Measurements from ENCODE around the gene GNPTG. TPM values are rescaled to one million over a fixed set of nuclear protein-coding genes. Genes with fewer than 3 reads are reported as not detected.
A peak's percentile ranks its signal among the peaks of the same experiment; 100 is the strongest.

GNPTG gene
- total RNA-seq, 1 donor from 2014 or later: 55.6 TPM

GRCh38 chr16:1312467-1312816 is 39.3 kb upstream of the GNPTG start:
- Mint-ChIP-seq H3K36me3 (peaks cover 7% of the 10 kb centered on the region), H3K4me3 (peak overlapping the region; percentile 73), H3K27me3 (no peaks in the 10 kb centered on the region), H3K27ac (no peak overlapping the region), H3K9me3 (no peaks in the 10 kb centered on the region), H3K4me1 (ENCODE audit: unreplicated experiment) (no peaks in the 10 kb centered on the region)
- TF ChIP-seq CTCF (conservative IDR thresholded peaks at IDR 0.05): no peak
- DNase-seq (ENCODE audit: extremely low spot score, unreplicated experiment): no peak

- H3K27ac Mint-ChIP-seq: peak overlapping the region; percentile 73
- peaks cover 7% of the 10 kb centered on the region for H3K36me3 Mint-ChIP-seq
- no peaks in the 10 kb centered on the region for H3K9me3 Mint-ChIP-seq
- no peaks in the 10 kb centered on the region for H3K4me1 Mint-ChIP-seq (ENCODE audit: unreplicated experiment)
- peak overlapping the region; percentile 73 for H3K4me3 Mint-ChIP-seq
- no peak for DNase-seq (ENCODE audit: extremely low spot score, unreplicated experiment)
- H3K27me3 Mint-ChIP-seq: no peaks in the 10 kb centered on the region
- no peak for TF ChIP-seq CTCF (conservative IDR thresholded peaks at IDR 0.05)
These were observed 38.8 kb upstream of the GNPTG start for GRCh38 chr16:1312903-1313302.

GRCh38 chr16:1313721-1314369 is 37.9 kb upstream of the GNPTG start:
- no peaks in the 10 kb centered on the region for H3K27me3 Mint-ChIP-seq
- no peak overlapping the region for H3K27ac Mint-ChIP-seq
- peaks cover 11% of the 10 kb centered on the region for H3K36me3 Mint-ChIP-seq
- DNase-seq (ENCODE audit: extremely low spot score, unreplicated experiment): no peak
- no peaks in the 10 kb centered on the region for H3K9me3 Mint-ChIP-seq
- no peak for TF ChIP-seq CTCF (conservative IDR thresholded peaks at IDR 0.05)
- H3K4me1 Mint-ChIP-seq (ENCODE audit: unreplicated experiment): no peaks in the 10 kb centered on the region
- H3K4me3 Mint-ChIP-seq: no peak overlapping the region

GRCh38 chr16:1314399-1315068 is 37.2 kb upstream of the GNPTG start:
- no peak for TF ChIP-seq CTCF (conservative IDR thresholded peaks at IDR 0.05)
- DNase-seq (ENCODE audit: extremely low spot score, unreplicated experiment): no peak
- Mint-ChIP-seq H3K27ac (no peak overlapping the region), H3K4me1 (ENCODE audit: unreplicated experiment) (no peaks in the 10 kb centered on the region), H3K27me3 (no peaks in the 10 kb centered on the region), H3K36me3 (peaks cover 11% of the 10 kb centered on the region), H3K9me3 (no peaks in the 10 kb centered on the region), H3K4me3 (no peak overlapping the region)

- TF ChIP-seq CTCF (conservative IDR thresholded peaks at IDR 0.05): no peak
- Mint-ChIP-seq H3K9me3 (no peaks in the 10 kb centered on the region), H3K27me3 (no peaks in the 10 kb centered on the region), H3K36me3 (peaks cover 11% of the 10 kb centered on the region), H3K4me3 (no peak overlapping the region), H3K4me1 (ENCODE audit: unreplicated experiment) (no peaks in the 10 kb centered on the region), H3K27ac (no peak overlapping the region)
- DNase-seq (ENCODE audit: extremely low spot score, unreplicated experiment): no peak
These were observed 36.4 kb upstream of the GNPTG start for GRCh38 chr16:1315081-1316032.

Data from type B pancreatic cell (in vitro differentiated cells).